Measurements from ENCODE around the gene ITPKC.
"Not testable (repeated sequence)": the region's sequence is repeated elsewhere in the genome, so short reads cannot be mapped to it uniquely, and the experiment has no call there.

Gene ITPKC

DNA sequence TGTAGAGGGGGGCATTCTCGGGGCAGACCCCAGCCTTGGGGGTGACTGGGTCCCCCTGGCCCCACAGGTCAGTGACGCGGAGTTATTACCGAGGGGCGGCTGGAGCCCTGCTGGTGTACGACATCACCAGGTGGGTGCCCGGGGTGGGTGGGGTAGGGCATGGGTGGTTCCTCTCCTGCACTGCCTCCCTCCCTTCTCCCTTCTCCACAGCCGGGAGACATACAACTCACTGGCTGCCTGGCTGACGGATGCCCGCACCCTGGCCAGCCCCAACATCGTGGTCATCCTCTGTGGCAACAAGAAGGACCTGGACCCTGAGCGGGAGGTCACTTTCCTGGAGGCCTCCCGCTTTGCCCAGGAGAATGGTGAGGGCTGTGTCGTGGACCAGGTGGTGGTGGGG is 66.8 kb downstream of the ITPKC start:
- H3K4me3 ChIP-seq (ENCODE audit: low read depth, low read length) = no peak overlapping the region
- TF ChIP-seq, protein P1, sequence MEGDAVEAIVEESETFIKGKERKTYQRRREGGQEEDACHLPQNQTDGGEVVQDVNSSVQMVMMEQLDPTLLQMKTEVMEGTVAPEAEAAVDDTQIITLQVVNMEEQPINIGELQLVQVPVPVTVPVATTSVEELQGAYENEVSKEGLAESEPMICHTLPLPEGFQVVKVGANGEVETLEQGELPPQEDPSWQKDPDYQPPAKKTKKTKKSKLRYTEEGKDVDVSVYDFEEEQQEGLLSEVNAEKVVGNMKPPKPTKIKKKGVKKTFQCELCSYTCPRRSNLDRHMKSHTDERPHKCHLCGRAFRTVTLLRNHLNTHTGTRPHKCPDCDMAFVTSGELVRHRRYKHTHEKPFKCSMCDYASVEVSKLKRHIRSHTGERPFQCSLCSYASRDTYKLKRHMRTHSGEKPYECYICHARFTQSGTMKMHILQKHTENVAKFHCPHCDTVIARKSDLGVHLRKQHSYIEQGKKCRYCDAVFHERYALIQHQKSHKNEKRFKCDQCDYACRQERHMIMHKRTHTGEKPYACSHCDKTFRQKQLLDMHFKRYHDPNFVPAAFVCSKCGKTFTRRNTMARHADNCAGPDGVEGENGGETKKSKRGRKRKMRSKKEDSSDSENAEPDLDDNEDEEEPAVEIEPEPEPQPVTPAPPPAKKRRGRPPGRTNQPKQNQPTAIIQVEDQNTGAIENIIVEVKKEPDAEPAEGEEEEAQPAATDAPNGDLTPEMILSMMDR (IDR thresholded peaks at IDR 0.05; ENCODE audit: borderline replicate concordance, insufficient read depth, low read depth, low read length) = no peak

GRCh38 chr19:40784146-40784545 is 67.2 kb downstream of the ITPKC start:
- not testable (repeated sequence) for H3K4me3 ChIP-seq (ENCODE audit: low read depth, low read length)

DNA sequence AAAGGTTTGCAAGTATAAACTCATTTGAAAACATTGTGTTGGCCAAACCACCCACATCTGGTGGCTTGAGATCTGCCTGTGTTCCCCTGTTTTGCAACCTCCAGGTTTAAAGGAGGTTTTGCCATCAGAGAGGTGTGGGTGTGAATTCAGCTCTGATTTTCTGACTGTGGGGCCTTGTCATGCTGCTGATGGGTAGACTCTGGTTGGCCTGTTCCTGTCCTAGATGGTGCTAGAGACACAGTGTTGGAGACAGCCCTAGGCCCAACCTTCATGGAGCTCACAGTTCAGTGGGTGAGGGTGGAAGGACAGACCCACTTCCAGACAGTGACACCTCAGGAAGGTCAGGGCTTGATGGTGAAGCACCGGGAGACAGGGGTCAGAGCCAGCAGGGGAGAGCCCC is 68.6 kb downstream of the ITPKC start:
- TF ChIP-seq, protein P1 (IDR thresholded peaks at IDR 0.05; ENCODE audit: borderline replicate concordance, insufficient read depth, low read depth, low read length) = no peak
- no peak overlapping the region for H3K4me3 ChIP-seq (ENCODE audit: low read depth, low read length)

DNA sequence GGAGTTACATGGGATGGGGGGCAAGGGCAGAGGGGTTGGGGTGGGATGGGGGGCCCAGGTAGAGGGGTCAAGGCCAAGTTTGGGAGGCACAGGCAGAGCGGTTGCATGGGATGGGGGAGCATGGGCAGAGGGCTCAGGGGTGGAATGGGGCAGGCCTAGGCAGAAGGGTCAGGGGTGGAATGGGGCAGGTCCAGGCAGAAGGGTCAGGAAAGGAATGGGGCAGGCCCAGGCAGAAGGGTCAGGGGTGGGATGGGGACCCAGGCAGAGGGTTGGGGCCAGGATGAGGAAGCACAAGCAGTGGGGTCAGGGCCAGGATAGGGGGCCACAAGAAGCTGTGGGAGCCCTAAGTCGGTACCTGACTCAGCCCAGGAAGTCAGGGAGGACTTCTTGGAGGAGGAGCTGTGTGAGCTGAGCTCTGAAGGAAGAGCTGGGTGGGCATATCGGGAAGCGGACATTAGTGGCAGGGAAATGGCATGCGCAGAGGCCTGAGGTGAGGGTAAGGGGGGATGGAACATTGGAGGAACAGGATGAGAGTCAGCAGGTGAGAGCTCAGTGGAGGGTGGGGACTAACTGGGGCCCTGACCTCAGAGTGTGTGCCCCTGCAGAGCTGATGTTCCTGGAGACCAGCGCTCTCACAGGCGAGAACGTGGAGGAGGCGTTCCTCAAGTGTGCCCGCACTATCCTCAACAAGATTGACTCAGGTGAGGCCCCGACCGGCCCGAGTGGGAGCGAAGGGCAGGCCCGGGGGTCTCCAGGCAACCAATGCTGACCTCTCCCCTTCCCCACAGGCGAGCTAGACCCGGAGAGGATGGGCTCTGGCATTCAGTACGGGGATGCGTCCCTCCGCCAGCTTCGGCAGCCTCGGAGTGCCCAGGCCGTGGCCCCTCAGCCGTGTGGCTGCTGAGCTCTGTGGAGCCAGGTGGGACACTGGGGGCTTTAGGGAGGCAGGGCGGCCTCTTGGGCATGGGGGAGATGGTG is 69.4 kb downstream of the ITPKC start:
- TF ChIP-seq, protein P1 (IDR thresholded peaks at IDR 0.05; ENCODE audit: borderline replicate concordance, insufficient read depth, low read depth, low read length) = no peak
- no peak overlapping the region for H3K4me3 ChIP-seq (ENCODE audit: low read depth, low read length)
